Measurements from ENCODE around the gene MAEA. TPM values are rescaled to one million over a fixed set of nuclear protein-coding genes. Genes with fewer than 3 reads are reported as not detected.
"Not testable (repeated sequence)": the region's sequence is repeated elsewhere in the genome, so short reads cannot be mapped to it uniquely, and the experiment has no call there.

MAEA gene
- total RNA-seq, 1 experiment from 2014 or later = 54.3 TPM

- no peak for DNase-seq (ENCODE audit: low spot score)
These were observed 77.7 kb downstream of the MAEA start for GRCh38 chr4:1367230-1367935.

GRCh38 chr4:1367936-1368289 is 78.2 kb downstream of the MAEA start:
- DNase-seq (ENCODE audit: low spot score) = no peak

- no peak for DNase-seq (ENCODE audit: low spot score)
These were observed 78.9 kb downstream of the MAEA start for GRCh38 chr4:1368421-1369090.

GRCh38 chr4:1369091-1369450 is 79.4 kb downstream of the MAEA start:
- no peak for DNase-seq (ENCODE audit: low spot score)

- DNase-seq (ENCODE audit: low spot score) = no peak
These were observed 79.9 kb downstream of the MAEA start for GRCh38 chr4:1369479-1370079.

GRCh38 chr4:1370321-1371124 is 80.8 kb downstream of the MAEA start:
- no peak for DNase-seq (ENCODE audit: low spot score)

- no peak for DNase-seq (ENCODE audit: low spot score)
These were observed 81.8 kb downstream of the MAEA start for GRCh38 chr4:1371176-1372165.

- DNase-seq (ENCODE audit: low spot score) = not testable (repeated sequence)
These were observed 82.9 kb downstream of the MAEA start for GRCh38 chr4:1372576-1372975.

GRCh38 chr4:1373892-1374705 is 84.4 kb downstream of the MAEA start:
- no peak for DNase-seq (ENCODE audit: low spot score)

- no peak for DNase-seq (ENCODE audit: low spot score)
These were observed 85.0 kb downstream of the MAEA start for GRCh38 chr4:1374706-1375045.

GRCh38 chr4:1375051-1375721 is 85.5 kb downstream of the MAEA start:
- no peak for DNase-seq (ENCODE audit: low spot score)

GRCh38 chr4:1375761-1376322 is 86.2 kb downstream of the MAEA start:
- DNase-seq (ENCODE audit: low spot score) = no peak

- no peak for DNase-seq (ENCODE audit: low spot score)
These were observed 86.7 kb downstream of the MAEA start for GRCh38 chr4:1376391-1376840.

GRCh38 chr4:1376841-1377605 is 87.3 kb downstream of the MAEA start:
- no peak for DNase-seq (ENCODE audit: low spot score)

GRCh38 chr4:1377606-1378261 is 88.0 kb downstream of the MAEA start:
- no peak for DNase-seq (ENCODE audit: low spot score)

- no peak for DNase-seq (ENCODE audit: low spot score)
These were observed 89.0 kb downstream of the MAEA start for GRCh38 chr4:1378559-1379231.

GRCh38 chr4:1379351-1379781 is 89.7 kb downstream of the MAEA start:
- no peak for DNase-seq (ENCODE audit: low spot score)
